ENCODE measurements around the gene SNED1.
A peak's percentile ranks its signal among the peaks of the same experiment; 100 is the strongest.

SNED1 gene

DNA sequence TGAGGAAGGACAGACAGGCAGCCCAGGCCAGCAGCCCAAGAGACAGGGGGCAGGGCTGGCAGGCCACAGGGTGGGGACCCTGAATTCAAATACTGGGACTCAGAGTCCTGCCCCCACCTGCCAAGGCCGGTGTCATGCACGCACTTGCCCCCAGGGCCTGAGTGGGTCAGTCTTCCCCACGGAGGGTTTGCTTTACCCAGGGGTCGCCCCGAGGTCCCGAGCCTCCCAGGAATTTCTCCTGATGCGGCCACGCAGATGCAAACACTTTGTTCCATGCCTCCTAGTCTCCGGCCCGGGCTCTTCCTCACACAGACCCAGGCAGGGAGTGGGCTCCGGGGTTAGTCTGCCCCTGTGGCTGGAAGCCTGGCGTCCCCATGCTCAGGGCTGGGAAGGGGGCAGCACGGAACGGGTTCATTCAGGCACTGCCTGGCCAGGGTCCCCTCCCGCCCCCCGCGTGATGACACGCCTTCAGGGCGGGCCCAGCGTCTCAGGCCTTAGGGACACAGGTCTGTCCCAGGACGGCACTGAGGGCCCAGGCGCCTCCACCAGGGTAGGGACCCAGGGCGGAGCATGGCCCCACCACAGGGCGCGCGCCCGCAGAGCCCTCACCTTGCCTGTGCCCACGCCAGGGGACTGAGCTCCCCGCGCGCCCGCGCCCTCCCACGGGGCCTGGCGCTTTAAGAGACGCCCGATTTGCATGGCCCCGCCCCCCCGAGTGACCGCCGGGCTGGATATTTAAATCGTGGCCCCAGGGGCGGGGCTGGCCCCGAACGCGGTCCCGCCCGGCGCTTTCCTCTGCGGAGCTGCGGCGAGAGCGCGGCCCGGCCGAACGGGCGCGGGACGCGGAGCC lies at the start of gene SNED1:
SNED1 (plus strand) TSS at position 763 of the 850 bp plus-strand sequence. CDS start 220 bp downstream, outside the sequence.
- DNase-seq: peak; percentile 72 to 78

DNA sequence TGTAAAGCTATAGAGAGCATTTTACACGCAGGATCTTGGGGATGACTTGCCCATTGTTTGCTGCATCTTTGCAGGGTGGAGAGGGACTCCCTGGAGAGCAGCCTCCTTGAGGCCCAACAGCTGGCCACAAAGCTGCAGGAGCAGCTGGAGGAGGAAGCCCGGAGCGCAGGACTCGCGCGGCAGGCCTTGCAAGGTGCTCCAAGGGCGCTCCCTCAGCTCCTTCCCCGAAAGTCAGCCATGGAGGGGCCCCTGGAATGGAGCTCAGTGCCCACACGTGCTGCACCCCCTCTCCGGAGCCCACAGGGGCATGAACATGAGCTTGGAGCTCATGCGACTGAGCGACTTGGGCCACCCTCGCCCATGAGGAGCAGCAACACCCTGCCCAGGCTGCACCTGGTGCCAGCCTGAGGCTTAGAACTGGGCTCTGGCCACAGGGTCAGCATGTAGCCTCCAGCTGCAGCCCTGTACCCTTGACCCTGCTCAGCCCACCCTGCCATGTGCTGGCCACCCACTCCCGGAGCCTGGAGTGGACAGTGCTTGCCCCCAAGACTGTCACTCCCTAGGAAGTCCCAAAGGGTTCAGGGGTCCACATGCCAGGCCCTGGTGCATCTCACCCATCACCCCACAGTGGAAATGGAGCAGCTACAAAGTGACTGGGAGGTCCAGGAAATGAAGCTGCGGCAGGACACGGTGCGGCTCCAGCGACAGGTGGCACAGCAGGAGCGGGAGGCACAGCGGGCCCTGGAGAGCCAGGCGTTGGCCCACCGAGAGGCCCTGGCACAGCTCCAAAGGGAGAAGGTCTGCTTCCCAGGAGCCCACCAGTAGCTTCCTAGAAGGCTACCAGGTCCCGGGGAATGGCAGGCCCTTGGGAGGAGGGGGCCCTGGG lies 49.3 kb upstream of the SNED1 start:
- DNase-seq: no peak

DNA sequence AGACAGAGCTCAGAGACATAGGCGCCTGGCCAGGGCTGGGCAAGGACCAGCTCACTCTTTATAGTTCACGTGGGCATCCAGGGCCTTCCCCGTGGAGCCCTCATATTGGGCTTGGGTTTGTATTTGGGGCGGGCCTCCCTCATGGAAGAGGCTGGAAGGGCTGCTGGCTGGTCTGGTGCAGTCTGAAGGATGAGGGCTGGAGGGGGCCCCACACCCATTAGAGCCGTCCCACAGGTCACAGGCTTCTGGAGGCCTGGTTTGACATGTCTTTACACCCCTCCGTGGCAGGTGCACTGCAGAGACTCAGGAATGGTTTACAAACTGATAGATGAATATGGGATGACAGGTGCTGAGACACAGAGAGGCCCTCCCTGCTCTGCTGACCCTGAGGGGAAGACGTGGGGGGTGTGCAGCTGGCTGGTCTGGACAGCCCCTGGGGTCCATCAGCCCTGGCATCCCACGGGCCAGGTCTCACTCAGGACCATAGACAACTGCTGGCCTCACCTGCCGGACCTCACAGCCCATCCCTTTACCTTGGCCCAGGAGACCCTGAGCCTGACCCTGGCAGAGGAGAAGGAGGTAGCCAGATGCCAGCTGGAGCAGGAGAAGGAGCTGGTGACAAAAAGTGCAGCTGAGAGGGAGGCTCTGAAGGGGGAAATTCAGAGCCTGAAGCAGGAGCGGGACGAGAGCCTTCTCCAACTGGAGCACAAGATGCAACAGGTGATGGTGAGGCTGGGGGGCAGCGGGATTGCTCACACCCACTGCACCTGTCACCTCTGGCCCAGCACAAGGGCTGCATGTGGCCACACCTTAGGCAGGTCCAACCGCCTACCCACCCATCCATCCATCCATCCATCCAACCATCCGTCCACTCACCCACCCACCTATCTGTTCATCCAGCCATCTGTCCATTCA lies 48.4 kb upstream of the SNED1 start:
- no peak for DNase-seq

DNA sequence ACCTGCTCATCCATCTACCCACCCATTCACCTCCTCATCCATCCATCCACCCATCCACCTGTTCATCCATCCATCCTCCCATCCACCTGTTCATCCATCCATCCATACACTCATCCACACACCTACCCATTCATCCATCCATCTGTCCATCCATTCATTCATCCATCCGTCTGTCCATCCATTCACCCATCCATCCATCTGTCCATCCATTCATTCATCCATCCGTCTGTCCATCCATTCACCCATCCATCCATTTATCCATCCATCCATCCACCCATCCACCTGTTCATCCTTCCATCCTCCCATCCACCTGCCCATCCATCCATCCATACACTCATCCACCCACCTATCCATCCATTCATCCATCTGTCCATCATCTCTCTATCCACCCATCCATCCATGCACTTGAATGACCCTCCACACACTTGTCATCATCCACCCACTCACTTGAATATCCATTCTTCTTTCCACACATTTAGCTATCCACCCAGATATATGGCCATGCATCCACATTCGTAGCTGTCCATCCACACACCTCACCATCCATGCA lies 47.3 kb upstream of the SNED1 start:
- no peak for DNase-seq

DNA sequence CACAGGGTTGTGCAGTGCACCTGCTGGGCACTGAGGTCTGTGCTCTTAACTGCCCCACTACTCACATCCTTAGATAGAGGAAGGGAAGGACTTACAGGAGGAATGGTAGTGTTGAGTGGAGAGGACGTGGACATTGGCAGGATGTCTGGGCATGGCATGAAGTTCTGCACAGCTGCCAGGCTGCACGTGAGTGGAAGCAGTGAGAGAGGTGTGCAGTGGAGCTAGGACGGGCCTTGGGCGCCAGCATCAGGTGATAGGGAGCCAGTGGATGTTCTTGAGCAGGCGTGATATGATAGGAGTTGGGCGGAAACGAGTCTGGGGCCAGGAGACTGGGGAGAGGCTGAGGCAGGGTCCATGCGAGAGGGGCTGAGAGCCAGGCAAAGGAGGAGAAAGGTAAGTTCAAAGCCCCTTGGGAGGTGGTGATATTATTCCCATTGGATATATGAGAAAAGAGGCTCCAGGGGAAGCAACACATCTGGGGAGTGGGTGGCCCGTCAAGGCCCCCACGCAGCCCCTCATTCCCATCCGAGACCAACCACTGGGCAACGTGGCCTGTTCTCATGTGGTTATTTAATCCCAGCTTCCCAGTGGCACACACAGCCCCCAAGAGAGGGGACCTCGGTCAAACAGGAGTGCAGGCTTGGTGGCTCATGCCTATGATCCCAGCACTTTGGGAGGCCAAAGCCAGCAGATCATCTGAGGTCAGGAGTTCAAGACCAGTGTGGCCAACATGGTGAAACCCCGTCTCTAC lies 45.7 kb upstream of the SNED1 start:
- DNase-seq: no peak

DNA sequence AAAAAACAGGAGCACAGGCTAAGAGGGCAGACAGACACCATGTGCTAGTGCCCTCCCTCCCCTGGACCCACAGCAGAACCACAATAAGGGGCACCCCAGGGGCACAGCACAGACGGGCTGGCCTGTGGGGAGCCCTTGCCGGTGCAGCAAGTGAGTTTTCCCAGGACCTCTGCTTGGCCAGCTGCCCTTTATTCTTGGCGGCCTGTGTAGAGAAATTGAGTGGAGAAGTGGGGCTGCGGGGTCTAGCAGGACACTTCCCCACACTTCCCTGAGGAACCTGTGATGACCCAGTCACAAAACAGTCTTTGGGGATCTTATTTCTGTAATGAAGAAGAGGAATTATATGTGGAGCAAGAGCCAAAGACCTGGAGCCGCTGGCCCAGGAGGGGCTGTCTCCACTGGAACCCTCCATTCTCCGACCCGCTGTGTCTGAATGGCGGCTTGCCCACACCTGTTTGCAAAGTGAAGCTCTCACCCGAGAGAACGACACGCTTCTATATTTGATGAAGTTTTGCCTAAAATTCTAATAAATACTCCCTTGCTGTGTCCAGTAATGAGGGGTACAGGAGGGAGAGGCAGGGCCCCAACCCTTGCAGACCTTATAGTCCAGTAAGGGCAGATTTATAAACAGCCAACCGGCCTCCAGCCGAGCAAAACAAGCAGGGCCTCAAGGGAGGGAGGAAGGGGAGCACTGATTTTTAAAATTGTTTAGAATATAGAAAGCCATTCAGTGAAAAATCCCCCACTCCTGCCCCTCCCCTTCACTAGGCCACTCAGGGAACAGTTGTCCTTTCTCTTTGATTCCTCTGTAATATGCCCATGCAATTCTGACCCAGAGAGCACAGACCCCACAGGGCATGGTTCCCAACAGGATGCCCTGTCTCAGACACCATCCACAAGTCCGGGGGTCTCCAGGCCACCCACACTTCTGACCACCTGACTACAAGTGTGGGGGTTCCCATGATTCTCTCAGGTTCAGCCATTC lies 44.7 kb upstream of the SNED1 start:
- DNase-seq: no peak

DNA sequence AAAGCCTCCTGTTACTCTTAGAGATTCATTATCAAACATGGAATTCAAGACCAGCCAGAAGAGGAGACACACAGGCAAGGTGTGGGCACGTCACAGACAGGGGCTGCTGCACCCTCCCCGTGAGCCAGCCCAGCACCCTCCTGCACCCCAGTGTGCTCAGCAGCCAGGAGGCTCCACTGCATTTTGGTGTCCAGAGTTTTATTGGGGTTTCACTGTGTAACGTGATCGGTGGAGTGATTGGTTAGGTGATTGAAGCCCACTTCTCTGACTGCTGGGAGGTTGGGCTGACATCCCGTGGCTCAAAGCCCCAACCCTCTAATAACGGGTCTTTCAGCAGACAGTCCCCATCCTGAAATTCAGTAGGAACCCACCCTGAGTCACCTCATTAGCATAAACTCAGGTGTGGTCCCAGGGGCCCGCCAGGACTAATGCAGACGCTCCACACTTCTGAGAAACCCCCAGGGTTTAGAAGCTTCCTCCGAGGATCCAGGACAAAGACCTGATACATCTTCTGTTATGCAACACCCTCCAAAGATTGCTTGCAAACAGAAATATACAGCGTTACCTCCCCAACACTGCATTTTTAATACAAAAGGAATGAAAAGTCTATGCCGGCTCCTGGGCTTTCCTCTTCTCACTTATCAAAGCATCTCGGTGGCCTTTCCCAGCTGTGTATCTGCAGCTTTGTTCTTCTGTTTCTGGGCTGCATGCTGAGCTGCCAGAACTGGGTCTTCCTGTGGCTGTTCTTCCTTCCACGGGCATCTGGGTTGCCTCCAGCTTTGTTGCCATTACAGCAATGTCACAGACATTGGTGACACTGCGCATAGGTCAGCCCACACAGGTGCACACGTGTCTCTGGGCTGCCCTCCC lies 43.7 kb upstream of the SNED1 start:
- DNase-seq: no peak

DNA sequence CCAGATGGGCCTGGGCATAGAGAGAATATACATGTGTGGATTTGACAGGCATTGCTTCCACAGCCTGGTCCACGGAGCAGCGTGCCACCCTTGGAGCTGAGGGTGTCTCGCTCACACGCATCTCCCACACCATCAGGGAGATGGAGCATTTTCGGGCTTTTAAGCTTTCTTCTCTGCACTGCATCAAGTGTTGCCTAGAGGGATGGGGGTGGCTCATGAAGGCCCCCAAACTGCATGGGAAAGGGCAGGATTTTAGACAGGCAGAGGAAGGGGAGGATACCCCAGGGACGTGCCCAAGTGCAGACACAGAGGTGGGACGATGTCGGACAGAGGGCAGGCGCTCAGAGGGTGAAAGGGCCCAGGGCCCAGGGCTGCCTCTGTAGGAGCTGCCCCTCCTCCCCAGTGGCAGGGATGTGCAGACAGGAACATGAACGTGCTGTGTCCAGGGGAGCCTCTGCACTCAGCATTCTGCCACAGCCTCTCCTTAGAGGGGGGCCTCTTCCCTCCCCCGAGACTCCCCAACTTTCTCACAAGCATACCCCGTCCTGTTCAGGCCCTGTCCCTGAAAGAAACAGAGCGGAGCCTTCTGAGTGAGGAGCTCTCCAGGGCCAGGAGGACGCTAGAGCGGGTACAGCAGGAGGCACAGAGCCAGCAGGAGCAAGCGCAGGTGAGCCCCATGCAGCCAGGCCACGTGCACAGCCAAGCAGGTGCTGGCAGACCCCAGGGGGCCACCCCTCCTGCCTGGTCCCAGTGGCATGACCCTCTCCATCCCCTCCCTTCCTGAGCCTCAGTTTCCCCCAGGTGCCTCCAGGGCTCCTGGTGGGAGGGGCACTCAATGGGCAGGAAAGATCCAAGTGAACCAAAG lies 42.9 kb upstream of the SNED1 start:
- no peak for DNase-seq

DNA sequence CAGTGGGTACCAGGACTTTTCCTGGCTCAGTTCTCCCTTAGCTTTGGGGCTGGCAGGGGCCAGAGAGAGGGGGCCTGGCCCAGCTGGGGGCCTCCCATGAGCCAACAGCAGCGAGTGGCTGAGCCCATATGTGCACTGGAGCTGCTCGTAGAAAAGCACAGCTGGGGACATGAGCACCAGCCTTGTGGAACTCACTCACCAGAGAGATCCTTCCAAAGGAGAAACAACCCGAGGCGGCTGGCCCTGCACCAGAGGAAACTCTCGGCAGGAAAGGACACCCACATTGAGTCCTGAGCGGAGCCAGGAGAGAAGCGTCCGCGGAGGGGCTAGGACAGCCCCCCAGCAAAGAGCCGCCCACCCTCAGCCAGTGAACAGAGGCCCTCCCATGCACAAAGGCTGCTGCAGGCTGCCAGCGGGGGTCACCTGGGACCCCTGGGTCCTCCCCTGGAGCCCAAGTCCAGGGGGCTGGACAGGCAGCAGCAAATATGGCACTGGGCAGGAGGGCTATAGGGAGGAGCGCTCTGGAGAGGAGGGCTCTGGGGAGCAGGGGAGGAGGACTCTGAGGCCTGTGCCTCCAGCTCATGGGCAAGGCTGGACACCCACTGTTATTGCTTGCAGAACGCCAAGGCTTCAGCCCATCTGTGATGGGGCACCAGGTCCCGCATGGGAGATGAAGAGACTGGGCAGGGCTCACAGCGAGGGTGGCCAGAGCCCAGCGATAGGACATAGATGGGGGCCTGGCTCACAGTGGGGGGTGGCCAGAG lies 42.1 kb upstream of the SNED1 start:
- no peak for DNase-seq

DNA sequence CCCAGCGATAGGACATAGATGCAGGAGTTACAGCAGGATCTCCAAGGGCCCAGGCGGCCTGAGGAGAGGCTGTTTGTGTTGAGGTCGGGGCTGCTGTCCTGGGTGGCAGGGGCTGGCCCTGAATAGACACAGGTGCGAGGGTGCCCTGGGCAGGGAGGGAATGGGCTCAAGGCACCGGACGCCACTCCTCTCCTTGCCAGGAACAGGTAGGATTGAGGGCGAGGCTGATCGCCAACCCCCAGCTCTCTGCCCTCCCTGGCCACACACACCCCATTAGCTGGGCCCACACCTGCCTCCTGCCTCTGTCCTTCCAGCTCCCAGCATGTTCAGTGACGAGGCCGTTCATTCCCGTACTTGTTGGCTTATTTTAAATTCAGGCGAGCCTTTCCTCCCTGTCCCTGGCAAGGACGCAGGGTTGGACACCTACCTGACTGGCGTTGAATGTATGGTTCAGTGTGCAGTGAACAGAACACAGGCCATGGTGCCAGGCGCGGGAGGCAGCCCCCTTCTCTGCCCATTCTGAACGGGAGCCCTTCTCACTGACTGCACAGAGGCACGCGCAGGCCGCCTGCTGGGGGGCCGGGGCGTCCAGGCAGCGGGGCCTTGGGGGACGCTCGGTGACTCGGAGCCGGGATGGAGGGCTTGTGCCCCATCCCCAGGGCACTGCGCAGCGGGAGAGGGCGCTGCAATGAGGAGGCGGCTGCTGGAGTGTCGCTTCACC lies 41.3 kb upstream of the SNED1 start:
- no peak for DNase-seq

DNA sequence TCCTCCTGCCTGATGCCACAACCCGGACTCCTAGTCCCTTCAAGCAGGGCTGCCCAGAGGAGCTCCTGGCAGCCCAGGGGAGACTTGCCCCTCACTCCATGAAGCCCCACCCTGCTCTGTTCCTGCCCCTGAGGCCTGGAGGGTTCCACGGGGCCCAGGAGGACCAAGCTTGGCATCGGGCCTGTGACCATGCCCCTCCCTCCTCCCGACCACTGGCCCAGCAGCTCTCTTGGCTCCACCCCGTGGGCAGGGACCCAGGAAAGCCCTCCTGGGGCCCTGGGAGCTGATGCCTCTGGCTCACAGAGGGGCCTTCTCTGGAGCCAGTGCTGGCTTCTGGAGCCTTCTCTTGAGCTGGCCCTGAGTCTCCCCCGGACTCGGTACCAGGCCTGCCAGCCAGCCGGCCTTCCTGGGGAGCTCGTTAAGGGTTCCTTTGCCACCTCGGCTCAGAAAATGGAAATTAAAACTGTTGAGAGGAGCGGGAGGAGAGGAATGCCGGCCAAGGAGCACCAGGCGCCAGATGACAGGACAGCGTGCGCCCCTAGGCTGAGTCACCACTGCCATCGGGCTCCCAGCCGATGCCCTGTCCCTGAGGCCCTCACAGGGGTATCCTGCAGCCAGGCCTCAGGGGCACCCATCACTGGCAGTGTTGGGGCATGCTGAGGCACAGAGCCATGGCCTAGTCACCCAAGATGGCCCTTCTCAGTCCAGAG lies 40.6 kb upstream of the SNED1 start:
- peak in 1 of 2 experiments; percentile 6 for DNase-seq

DNA sequence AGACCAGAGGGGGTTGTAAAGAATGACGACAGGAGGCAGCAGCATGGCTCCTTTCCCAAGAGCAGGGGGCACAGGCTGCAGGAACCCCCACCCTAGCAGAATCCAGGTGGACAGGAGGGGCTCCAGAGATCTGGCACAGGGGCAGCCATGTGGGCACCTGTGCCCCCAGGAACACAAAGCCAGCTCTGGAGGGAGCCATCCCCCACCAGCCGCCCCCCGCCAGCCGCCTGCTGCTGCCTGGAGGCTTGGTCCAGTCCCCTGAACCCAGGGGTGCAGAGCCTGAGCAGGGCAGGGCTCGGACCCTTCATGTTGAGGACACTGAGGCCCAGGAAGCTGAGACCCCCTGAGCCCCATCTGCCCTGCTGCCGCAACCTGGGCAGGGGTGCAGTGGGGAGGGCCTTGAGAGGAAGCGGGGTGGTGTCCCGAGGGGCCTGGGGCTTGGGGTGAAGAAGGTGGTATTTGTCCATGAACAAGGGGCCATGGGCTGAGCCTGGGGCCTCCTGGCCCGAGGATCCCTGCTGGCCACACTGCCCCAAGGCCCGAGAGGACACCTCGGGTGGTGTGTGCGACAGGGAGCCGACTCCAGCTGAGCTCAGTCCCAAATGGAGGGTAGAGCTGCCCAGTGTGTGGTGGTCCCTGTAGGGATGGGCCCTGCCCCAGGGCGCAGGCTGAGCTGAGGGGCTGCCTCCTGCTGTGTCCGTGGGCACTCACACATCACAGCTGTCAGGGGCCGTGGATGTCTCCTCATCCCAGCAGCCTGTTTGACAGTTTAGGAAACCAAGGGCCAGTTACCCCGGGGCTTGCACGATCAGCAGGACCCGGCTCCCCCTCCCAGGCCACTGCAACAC lies 39.8 kb upstream of the SNED1 start:
- peak in 1 of 2 experiments; percentile 3 for DNase-seq

DNA sequence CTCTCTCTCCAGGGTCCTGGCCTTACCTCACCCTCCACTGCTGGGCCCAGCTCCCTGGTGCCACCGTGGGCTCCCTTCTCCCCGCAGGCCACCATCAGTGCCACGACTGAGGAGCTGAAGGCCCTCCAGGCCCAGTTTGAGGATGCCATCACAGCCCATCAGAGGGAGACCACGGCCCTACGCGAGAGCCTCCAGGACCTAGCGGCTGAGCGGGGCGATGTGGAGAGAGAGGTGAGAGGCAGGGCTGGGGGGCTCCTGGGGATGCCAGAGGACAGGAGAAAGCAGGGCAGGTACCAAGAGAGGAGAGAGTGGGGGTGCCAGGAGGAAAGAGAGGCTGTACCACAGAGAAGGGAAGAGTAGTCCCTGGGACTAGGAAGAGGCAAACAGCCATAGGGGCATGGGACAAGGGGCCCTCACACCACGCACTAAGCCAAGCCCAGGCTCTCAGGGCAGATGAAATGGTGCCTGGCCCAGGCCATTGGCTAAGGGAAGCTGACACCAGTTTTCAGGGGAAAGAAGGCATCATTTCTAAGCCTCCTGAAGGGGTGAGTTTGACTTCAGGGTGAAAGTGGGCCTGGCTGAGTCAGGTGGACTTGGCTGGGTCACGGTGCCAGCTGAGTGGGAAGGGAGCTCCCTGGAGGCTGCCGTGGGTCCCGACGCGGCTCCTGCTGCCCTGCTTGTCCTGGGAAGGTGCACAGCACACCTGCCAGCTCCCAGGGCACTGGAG lies 39.0 kb upstream of the SNED1 start:
- DNase-seq: peak in 1 of 2 experiments; percentile 7

DNA sequence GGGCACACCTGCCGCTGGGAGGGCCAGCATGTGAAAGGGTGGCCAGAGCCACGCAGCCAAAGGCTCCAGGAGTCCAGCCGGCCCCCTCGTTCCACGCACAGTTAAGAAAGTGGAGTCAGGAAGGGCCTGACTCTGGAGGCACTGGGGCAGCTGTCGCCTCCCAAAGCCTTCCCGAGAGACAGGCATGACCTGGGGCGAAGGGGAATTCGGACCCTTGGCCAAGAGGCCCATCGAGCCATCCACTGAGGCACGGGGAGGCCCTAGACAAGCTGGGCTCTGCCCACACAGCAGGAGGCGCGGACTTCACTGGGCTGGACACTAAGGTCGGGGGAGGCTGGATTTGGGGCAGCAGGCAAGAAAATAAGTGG lies 38.5 kb upstream of the SNED1 start:
- DNase-seq: peak in 1 of 2 experiments; percentile 10

Data from activated T-cell treated with anti-CD3 and anti-CD28 coated beads, Interleukin-2, amount 50 U/mL, for 48 hours (primary cell).